Measurements from ENCODE around the gene ZSCAN30.
A peak's percentile ranks its signal among the peaks of the same experiment; 100 is the strongest.

The ZSCAN30 gene

DNA sequence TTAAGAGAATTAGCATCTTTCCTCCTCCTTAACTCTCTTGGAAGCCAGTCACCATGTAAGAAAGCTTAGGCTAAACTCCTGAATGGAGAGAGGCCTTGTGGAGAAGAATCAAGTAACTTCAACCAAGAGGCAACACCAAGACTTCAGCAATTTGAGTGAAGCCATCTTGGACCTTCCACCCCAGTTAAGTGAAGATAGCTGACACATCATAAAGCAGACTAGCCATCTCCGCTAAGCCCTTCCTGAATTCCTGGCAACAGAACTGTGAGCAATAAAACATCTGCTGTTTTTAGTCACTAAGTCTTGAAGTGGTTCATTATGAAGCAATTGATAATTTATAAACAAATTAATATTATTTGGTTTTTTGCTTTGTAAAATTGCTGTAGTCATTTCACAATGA lies 50.7 kb downstream of the ZSCAN30 start:
- H2AFZ ChIP-seq (ENCODE audit: low read length) = peak overlapping the region; percentile 71; the same call in 1 of the 2 replicates
- H3K4me2 ChIP-seq (ENCODE audit: low read length) = no peak overlapping the region
- H3K79me2 ChIP-seq (ENCODE audit: insufficient read depth, low read length) = peaks cover 6% of the 10 kb centered on the region; the same call in 1 of the 2 replicates
- TF ChIP-seq CTCF (IDR thresholded peaks at IDR 0.05; ENCODE audit: low read length) (no peak), EZH2 (IDR thresholded peaks at IDR 0.05; ENCODE audit: borderline replicate concordance, low read length) (no peak)
- no peak overlapping the region for H3K27ac ChIP-seq (ENCODE audit: low read depth, low read length, poor library complexity, severe bottlenecking)
- no peaks in the 10 kb centered on the region for H4K20me1 ChIP-seq (ENCODE audit: insufficient read depth, low read length)
- H3K9me3 ChIP-seq (ENCODE audit: low read length) = peaks cover 21% of the 10 kb centered on the region
- H3K27me3 ChIP-seq (ENCODE audit: insufficient read depth, low read length) = no peaks in the 10 kb centered on the region
- H3K9ac ChIP-seq (ENCODE audit: low read length) = no peak overlapping the region
- no peaks in the 10 kb centered on the region for H3K9me2 ChIP-seq (ENCODE audit: low read depth, low read length)
- no peak overlapping the region for H3K4me3 ChIP-seq (ENCODE audit: low read depth, low read length, poor library complexity, severe bottlenecking)
- H3K36me3 ChIP-seq (ENCODE audit: insufficient read depth, low read length) = peaks cover 24% of the 10 kb centered on the region
- H3F3A ChIP-seq (ENCODE audit: insufficient read depth, low read length) = no peaks in the 10 kb centered on the region
- H3K4me1 ChIP-seq (ENCODE audit: insufficient read depth, low read length, severe bottlenecking) = peaks cover 12% of the 10 kb centered on the region

- Histone ChIP-seq H3K27ac (ENCODE audit: low read depth, low read length, poor library complexity, severe bottlenecking) (no peak overlapping the region), H3K9me3 (ENCODE audit: low read length) (no peaks in the 10 kb centered on the region), H3K36me3 (ENCODE audit: insufficient read depth, low read length) (no peaks in the 10 kb centered on the region), H2AFZ (ENCODE audit: low read length) (no peak overlapping the region), H3K4me3 (ENCODE audit: low read depth, low read length, poor library complexity, severe bottlenecking) (no peak overlapping the region), H3K4me1 (ENCODE audit: insufficient read depth, low read length, severe bottlenecking) (peaks cover 9% of the 10 kb centered on the region), H3F3A (ENCODE audit: insufficient read depth, low read length) (no peaks in the 10 kb centered on the region), H3K27me3 (ENCODE audit: insufficient read depth, low read length) (no peaks in the 10 kb centered on the region), H3K9me2 (ENCODE audit: low read depth, low read length) (no peaks in the 10 kb centered on the region), H4K20me1 (ENCODE audit: insufficient read depth, low read length) (no peaks in the 10 kb centered on the region), H3K4me2 (ENCODE audit: low read length) (no peak overlapping the region), H3K9ac (ENCODE audit: low read length) (no peak overlapping the region), H3K79me2 (ENCODE audit: insufficient read depth, low read length) (no peaks in the 10 kb centered on the region)
- TF ChIP-seq CTCF (IDR thresholded peaks at IDR 0.05; ENCODE audit: low read length) (no peak), EZH2 (IDR thresholded peaks at IDR 0.05; ENCODE audit: borderline replicate concordance, low read length) (no peak)
Observed at GRCh38 chr18:35236571-35237363, 53.3 kb downstream of the ZSCAN30 start.

DNA sequence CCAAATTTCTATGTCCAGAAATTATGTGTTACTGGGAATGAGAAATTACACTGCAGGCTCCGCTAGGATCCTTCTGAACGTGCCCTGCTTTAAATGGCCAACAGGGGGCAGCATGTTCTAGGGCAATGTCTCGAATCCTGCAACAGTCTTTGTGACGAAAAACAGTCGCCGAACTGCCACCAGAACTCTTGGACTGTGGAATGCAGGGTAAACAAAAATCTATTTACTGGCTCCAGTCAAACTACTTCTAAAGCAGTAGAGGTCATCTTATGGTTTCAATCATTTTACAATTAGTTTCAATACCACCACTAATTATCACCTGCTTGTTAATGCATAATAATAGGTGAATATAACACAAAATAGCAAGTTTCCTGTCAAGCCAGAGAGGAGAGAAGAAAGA lies 59.0 kb downstream of the ZSCAN30 start:
- Histone ChIP-seq H3K4me2 (ENCODE audit: low read length) (peak overlapping the region; percentile 54), H3K36me3 (ENCODE audit: insufficient read depth, low read length) (no peaks in the 10 kb centered on the region), H3K4me1 (ENCODE audit: insufficient read depth, low read length, severe bottlenecking) (peaks cover 3% of the 10 kb centered on the region), H3K79me2 (ENCODE audit: insufficient read depth, low read length) (no peaks in the 10 kb centered on the region), H2AFZ (ENCODE audit: low read length) (no peak overlapping the region), H3K27me3 (ENCODE audit: insufficient read depth, low read length) (no peaks in the 10 kb centered on the region), H4K20me1 (ENCODE audit: insufficient read depth, low read length) (no peaks in the 10 kb centered on the region), H3K9me2 (ENCODE audit: low read depth, low read length) (no peaks in the 10 kb centered on the region), H3K27ac (ENCODE audit: low read depth, low read length, poor library complexity, severe bottlenecking) (no peak overlapping the region), H3K4me3 (ENCODE audit: low read depth, low read length, poor library complexity, severe bottlenecking) (no peak overlapping the region), H3K9ac (ENCODE audit: low read length) (no peak overlapping the region), H3K9me3 (ENCODE audit: low read length) (no peaks in the 10 kb centered on the region), H3F3A (ENCODE audit: insufficient read depth, low read length) (no peaks in the 10 kb centered on the region)
- no peak for TF ChIP-seq EZH2 (IDR thresholded peaks at IDR 0.05; ENCODE audit: borderline replicate concordance, low read length)
- TF ChIP-seq CTCF (IDR thresholded peaks at IDR 0.05; ENCODE audit: low read length) = peak; percentile 89

Data from OCI-LY1 (cell line).